NCI-H1436 treated with DMSO at 0.1 percent for 48 hours (cell line): ENCODE measurements around the gene SLC6A13.
"Not testable (repeated sequence)": the region's sequence is repeated elsewhere in the genome, so short reads cannot be mapped to it uniquely, and the experiment has no call there.

Experiments
- DNase-seq: peaks from one replicate; lab custom pipeline; 2025; lab: John Stamatoyannopoulos, UW

Gene SLC6A13

DNA sequence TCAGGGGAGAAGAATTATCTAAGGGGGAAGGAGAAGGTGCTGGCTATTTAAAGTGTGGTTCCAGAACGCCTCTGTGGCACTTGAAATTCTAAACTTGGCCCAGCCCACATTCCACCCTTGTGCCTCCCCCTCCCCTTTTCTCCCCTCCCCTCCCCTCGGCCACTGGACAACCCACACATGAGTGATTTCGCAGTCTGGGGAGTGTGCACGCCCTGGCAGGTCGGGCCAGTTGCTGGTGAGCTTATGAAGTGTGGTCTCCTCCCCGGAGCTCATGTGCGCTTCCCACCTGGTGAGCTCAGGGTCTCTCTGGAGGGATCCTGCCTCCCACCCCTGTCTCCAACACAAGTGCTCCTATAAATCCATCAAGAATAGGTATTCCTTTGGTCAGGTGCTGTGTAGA lies at the start of gene SLC6A13:
Gene SLC6A13, minus strand, starts transcription at position 20 of the 400 bp plus-strand sequence. CDS start 2,784 bp downstream, outside the sequence.
- DNase-seq, result no peak

DNA sequence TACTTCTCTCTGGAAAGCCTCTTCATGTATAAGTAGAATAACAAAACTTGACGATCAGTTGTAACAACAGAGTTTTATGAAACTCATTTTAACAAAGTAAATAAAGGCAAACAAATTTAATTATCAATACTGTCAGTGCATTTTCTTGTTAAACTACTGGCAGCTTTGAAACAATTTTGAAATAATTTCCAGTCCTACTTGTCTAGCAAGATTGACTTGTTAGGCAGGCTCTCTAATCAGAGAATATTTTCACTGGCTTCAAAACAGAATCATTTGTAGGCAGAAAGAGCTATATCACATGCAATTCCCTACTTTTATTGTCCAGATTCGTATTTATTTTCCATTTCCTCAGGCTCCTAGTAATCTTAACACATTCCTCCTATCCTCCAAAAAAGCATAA lies 45.9 kb upstream of the SLC6A13 start:
- no peak for DNase-seq

DNA sequence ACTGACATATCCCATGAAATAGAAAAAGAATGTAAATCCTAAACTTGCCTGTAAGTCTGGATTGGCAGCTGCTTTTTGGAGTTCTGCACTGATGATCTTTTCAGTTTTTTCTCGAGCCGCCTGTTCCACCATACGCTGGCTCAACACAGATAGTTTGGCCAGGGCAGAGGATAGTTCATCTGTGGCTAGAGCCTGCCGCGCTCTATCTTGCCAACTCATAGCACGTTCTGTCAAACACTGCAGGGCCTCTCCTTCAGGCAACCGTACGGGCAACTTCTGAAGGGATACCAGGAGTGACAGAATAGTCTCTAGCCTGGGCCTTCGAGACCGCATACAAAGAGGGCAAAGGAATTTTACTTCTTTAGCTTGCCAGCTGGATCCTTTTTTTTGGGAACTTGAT lies 44.8 kb upstream of the SLC6A13 start:
- no peak for DNase-seq

DNA sequence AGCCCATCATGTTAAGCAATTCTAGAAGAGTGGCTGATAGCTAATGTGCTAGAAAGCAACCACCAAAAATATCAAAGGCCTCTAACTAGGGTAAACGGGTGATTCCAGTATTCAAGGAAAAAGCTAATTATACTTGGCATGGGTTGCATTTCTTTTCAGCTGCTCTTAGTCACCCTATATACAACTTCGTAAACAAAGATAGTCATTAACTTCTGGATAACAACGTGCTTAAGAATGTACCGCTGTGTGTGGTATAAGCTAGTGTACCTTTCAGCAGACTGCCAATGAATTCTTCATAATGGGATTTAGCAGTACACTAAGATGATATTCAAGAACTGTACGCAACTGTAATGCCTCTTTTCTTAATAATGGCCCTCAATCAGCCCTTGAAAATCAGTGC lies 42.2 kb upstream of the SLC6A13 start:
- no peak for DNase-seq

DNA sequence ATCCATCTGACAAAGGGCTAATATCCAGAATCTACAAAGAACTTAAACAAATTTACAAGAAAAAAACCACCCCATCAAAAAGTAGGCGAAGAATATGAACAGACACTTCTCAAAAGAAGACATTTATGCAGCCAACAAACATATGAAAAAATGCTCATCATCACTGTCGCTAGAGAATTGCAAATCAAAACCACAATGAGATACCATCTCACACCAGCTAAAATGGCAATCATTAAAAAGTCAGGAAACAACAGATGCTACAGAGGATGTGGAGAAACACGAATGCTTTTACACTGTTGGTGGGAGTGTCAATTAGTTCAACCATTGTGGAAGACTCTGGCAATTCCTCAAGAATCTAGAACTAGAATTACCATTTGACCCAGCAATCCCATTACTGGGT lies 40.1 kb upstream of the SLC6A13 start:
- not testable (repeated sequence) for DNase-seq

DNA sequence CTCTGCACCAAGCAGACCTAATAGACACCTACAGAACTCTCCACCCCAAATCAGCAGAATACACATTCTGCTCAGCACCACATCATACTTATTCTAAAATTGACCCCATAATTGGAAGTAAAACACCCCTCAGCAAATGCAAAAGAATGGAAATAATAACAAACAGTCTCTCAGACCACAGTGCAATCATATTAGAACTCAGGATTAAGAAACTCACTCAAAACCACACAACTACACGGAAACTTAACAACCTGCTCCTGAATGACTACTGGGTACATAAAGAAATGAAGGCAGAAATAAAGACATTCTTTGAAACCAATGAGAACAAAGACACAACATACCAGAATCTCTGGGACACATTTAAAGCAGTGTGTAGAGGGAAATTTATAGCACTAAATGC lies 37.5 kb upstream of the SLC6A13 start:
- DNase-seq, result not testable (repeated sequence)

DNA sequence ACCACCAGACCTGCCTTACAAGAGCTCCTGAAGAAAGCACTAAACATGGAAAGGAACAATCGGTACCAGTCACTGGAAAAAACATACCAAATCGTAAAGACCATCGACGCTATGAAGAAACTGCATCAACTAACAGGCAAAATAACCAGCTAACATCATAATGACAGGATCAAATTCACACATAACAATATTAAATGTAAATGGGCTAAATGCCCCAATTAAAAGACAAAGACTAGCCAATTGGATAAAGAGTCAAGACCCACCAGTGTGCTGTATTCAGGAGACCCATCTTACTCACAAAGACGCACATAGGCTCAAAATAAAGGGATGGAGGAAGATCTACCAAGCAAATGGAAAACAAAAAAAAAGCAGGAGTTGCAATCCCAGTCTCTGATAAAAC lies 36.9 kb upstream of the SLC6A13 start:
- DNase-seq, result not testable (repeated sequence)

DNA sequence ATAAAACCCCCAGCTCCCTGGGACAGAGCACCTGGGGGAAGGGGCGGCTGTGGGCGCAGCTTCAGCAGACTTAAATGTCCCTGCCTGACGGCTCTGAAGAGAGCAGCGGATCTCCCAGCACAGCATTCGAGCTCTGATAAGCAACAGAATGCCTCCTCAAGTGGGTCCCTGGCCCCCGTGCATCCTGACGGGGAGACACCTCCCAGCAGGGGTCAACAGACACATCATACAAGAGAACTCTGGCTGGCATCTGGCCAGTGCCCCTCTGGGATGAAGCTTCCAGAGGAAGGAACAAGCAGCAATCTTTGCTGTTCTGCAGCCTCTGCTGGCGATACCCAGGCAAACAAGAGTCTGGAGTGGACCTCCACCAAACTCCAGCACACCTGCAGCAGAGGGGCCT lies 35.4 kb upstream of the SLC6A13 start:
- not testable (repeated sequence) for DNase-seq

DNA sequence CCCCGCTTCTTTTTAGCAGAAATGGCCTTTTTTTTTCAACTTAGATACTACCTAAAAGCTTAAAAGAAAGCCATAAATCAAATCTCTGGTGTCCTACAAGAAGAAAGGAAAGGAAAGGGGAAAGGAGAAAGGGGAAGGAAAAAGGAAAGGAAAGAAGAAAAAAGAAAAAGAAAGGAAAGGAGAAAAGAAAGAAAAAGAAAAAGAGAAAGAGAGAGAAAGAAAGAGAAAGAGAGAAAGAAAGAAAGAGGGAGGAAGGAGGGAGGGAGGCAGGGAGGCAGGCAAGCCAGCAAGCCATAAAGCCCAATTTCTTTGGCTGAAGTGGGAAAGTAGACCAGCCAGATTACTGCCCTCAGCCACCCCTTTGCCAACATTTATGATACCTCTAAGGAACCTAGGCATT lies 32.5 kb upstream of the SLC6A13 start:
- no peak for DNase-seq

DNA sequence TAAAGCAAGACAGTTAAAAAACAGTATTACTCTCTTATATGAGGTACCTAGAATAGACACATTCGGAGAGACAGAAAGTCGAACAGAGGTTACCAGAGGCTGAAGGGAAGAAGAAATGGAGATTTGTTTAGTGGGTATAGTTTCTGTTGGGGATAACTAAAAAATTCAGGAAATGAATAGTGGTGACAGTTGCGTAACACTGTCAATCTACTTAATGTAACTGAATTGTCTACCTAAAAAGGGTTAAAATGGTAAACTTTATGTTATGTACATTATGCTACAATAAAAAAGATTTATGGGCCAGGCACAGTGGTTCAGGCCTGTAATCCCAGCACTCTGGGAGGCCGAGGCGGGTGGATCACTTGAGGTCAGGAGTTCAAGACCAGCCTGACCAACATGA lies 30.6 kb upstream of the SLC6A13 start:
- no peak for DNase-seq

DNA sequence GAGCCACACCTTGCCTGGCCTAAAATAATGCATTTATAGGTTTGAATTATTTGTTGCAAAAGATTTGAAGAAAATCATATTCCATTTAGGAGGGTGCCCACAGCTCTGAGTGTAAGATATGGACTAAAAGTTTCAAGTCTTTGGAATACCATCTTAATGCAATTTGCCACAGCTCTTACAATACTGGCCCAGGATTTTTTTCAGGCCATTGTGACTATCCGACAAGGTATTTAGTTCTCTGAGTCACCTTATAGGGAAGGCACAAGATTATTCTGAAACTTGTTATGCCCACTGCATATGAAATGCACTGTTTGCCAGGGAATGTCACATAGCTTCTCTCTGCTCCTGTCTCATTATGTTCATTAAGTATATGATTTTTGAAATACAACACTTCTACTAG lies 29.6 kb upstream of the SLC6A13 start:
- DNase-seq, result no peak

DNA sequence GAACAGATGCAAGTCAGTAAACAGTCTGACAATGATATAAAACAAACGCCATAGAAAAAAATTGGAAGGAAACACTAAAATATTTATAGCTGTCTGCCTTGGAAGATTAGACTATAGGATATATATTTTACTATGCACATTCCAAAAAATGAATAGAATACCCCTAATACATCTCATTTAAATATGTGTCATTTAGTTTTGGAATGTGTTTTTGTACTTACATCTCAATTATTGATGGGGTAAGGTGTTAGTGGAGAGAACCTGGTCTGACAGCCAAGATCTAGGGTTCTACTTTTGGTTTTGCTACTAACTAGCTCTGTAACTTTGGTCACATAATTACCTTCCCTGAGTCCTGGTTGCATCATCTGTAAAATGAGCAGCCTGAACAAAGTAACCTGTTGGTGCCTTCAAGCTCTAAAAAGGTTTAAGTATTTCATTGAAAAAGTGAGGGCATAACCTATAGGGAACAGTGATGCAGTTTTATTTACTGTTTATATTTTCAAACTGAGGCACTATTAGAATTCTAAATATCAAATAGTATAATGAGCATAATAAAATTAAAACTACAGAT lies 28.6 kb upstream of the SLC6A13 start:
- DNase-seq, result no peak

DNA sequence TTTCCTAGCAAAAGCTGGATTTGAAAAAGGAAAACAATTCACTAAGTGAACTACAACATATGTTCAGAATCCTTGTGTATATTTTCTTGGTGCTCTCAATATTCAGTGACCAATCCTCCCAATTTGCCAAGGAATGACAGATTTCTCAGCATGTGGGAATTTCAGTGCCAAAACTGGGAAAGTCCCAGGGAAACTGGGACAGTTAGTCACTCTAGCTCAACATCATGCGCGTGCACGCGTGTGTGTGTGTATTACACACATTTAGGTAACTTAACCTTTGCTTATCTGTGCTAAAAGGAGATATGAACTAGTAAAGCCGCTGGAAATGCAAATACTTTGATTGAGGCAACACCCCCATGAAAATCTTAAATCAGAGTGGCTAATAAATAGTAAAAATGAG lies 26.1 kb upstream of the SLC6A13 start:
- DNase-seq, result no peak

DNA sequence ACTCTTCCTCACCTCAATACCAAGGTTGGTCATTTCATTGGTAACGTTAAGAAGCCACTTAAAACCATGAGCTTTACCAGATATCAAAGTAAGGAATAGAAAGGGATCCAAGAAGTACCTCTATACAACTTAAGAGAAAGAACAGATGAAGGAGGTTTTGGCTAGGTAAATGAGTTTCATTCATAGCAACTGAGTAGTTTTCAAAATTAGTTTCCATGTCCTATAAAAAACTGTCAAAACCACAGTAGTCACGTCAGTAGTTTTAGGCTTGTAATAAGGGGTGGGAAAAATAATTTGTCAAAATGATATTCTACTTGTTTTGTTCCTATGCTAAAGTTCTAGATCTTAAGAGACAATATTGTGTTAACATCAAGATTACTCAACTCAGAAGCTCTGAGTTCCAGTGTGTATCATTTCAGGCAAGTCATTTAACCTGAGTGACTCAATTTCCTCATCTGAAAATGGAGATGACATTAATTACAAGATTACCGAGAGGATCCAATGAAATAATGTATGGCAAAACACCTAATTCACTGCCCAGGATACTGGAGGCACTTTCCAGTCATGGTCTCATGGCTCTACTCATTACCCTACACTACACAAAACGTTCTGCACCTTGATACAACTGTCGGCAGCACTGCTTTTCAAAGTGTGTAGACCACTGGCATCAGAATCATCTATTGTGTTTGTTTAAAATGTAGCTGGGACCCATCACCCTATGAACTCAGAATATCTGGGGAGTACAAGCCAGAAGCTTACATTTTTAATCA lies 24.1 kb upstream of the SLC6A13 start:
- DNase-seq, result no peak

DNA sequence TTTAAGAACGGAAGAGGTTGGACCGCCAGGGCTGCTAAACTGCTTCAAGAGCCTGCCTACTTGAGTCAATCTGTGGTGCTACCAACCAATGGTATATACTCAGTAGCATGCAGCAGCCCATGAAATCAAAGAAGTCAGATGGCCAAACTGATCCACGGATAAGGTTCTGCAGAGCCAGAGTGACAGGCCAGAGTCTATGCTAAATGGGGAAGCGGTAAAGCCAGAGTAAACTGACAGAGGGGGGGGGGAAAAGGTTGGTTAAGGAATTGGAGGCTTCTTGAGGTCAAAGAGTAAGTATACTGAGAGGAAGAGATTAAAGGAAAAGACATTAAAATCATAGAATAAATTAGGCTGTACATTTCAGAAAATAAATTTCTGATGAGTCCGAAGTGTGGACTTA lies 15.4 kb upstream of the SLC6A13 start:
- DNase-seq, result no peak

DNA sequence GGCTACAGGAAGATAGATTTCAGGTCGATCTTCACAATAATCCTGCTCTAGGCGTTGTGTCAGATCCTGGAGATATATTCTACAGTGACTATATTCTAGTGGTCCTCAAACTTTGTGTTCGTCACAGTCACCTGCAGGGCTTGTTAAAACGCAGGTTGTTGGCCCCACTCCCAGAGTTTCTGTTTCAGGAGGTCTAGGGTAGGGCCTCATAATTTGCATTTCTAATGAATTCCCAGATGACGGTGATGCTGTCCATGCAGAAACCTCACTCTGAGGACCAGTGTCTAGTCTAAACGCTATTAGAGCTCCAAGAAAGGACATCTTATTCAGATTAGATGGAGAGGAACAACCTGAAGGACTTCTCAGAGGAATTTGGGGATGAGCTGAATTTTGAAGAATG lies 13.2 kb upstream of the SLC6A13 start:
- no peak for DNase-seq

DNA sequence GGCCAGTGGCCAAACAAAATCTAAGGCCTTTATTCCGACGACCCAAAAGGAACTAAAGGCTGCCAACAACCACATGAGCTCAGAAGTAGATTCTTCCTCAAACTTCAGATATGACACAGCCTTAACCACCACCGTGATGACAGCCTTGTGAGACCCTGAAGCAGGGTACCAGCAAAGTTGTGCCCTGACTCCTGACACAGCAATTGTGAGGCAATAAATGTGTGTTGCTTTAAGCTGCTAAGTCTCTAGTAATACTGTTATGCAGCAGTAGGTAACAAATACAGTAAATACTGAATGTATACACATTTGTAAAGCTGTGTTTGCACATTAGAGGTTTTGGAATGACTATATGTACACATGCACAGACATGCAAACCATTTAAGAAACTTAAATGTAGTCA lies 10.7 kb upstream of the SLC6A13 start:
- DNase-seq, result no peak

DNA sequence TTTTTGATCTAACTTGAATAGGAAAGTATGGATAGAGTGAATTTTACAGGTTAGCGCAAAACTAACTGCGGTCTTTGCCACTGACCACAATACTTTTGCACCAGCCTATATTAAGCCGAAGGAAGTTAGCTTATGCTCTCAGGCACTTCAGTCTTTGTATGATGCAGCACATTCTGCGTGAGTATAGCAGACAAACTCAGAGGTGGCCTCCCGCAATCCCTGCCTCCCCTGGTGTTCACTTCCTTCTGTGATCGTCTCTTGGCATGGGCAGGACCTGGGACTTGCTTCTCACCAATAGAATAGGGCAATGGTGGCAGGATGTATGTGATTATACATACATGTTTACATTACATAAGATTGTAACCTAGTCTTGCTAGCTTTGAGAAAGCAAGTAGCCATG lies 10.3 kb upstream of the SLC6A13 start:
- no peak for DNase-seq

DNA sequence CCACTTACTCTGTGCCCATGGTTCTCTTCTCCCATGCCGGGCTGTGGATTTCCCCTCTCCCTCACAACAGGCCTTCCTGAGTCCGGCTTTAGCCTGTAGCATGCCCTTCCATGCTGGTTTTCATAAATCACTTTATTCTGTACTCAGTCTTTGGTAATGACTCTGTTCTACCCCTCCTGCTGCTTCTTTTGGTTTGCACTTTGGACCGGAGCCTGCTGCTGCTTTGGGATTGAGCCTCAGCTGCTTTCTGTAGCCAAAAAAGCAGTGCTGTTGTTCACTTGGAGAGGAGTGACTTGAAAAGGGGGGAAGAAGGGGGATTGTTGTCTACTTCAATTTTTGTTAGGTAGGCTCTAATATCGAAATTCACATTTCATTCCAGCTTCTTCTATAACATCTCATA lies 8.5 kb upstream of the SLC6A13 start:
- no peak for DNase-seq

DNA sequence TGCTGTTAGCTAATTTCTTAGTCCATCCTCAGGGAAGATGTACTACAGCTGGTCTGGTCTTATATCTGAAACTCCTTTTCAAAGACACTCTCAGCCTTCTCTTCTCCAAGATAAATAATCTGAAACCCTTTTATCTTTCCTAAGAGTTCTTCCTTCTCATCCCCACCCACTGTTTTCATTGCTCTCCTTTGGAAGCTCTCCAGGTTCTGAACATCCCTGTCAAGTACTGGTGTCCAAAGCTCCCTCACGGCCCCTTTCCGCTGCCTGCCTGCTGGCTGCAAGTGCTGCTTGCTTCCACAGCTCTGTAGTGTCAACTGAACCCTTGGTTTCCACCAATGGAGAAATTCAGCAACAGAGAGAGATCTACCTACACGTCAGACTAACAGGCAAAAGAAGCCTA lies 6.6 kb upstream of the SLC6A13 start:
- DNase-seq, result no peak

DNA sequence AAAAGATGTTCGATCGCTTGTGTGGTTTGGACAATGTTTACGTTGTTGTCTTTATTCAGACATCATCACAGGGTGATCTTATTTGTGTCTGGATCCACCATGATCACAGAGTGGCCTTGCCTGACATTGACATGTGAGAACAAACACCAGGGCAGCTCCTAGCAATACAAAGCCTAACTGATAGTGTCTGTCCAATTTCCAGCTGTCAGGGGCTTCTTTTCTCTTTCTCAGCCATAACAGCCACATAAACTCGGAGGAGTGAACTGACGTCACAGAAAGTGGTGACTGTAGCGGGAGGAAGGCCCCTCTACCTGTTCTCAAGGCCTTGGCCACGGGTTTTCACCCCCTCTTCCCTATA lies 5.8 kb upstream of the SLC6A13 start:
- DNase-seq, result no peak

DNA sequence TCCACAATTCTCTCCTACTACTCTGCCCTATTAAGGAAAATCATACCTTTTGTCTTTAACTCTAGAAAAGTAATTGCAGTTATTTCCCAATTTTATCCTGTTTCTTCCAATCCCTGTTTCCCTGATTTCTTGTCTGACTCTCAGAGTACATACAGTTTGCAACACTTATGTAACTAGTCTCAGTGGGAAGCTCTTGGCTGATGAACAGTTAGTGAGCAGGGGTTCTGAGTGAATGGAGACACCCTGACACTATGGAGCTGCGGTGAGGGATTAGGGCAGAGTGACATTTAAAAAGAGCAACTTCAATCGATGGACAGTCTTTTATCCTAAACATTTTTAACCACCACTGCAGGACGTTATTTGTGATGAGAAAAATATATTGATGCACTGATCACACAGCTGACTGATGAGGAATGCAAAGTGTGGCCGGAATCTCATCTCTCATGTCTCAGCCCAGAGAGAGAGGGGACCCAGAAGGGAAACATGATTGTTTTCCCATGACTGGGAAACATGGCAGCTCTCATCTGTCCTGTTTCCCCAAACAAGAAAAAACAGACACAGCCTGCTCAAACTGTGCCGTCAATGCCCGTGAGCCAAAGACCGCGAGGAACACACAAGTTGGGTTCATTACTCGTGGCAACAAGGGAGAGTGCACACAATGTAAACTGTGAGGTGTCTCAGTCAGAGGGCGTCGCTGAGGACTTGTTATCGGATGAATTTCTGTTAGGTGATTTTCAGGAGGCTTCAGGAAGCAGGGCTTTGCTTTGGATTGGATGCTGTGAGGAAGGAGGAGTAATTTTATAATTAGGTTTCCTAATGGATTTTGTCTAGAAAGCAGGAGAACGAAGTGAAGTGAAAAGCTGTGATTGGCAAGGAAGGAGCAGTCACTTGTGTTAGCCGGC lies 5.2 kb upstream of the SLC6A13 start:
- DNase-seq, result no peak

DNA sequence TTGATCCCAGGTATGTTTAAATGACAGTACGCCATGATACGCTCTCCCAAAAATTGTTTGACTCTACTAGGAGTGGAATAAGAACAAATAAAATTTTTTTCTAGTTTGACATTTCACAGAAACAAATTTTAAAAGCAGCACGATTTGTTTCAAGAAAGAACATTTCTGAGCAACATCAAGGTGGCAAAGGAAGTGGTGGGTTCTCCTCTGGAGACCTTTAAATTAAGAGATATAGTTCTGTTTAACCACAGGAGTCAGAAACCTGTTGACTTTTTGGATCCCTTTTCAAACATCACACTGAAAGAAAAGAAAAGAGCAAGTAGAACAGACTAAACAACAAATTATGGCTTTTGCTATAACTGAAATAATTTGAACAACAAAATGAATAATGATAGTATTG lies 2.5 kb upstream of the SLC6A13 start:
- no peak for DNase-seq
